Measurements from ENCODE around the gene ASTN2. TPM values are rescaled to one million over a fixed set of nuclear protein-coding genes. Genes with fewer than 3 reads are reported as not detected.
"Not testable (repeated sequence)": the region's sequence is repeated elsewhere in the genome, so short reads cannot be mapped to it uniquely, and the experiment has no call there.

The ASTN2 gene
- total RNA-seq, 1 experiment from 2014 or later = 11.5 TPM

DNA sequence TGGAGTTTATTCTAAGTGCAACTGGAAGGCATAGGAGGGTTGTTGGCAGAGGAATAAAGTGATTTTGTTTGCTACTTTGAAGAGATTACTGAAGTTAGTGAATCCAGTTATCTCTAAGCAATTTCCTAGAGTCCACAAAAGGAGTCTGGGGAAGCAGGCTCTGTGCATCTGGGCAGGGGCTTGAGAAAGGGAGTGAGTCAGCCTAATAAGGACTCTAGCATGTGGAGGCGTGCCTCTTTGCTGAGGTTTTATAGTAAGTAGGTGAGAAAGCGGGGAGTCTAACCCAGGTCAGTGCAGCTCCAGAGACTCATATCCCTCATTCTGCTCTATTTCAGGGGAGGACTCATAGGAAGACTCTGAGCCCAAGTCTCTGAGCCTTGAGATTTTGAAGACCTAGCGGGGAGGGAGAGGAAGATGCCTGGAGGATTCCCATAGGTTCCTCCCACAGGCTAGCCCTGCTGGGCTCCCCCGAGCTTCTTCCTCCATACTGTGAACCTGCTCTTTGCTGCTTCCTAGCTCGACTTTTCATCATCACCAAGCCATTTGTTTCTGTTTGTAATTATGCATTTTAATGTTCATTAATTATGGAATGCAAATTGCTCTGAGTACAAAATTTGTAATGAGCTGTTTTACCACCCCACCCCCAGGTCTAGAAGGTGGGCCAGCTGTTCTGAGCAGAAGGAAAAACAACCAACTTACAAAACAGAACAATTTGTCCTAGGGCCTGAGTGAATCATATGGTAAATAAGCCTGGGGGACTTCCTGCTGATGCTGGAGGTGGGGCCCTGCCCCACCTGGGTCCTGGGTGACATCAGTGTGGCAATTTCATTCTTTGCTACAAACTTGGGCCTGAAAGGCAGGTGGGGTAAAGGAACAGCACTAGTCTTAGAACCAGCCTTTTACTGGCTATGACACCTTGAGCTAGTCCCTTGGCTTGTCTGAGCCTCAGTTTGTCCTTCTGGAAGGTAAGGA, 577.6 kb downstream of the ASTN2 start:
- no peak for DNase-seq (ENCODE audit: extremely low read depth, low read depth)

- DNase-seq (ENCODE audit: extremely low read depth, low read depth) = not testable (repeated sequence)
Measured at GRCh38 chr9:116830321-116830720, 584.5 kb downstream of the ASTN2 start.

GRCh38 chr9:116821633-116822229, 593.1 kb downstream of the ASTN2 start:
- DNase-seq (ENCODE audit: extremely low read depth, low read depth) = no peak

- DNase-seq (ENCODE audit: extremely low read depth, low read depth) = no peak
Measured at GRCh38 chr9:116819116-116819515, 595.7 kb downstream of the ASTN2 start.

GRCh38 chr9:116817762-116818161, 597.1 kb downstream of the ASTN2 start:
- DNase-seq (ENCODE audit: extremely low read depth, low read depth) = no peak

DNA sequence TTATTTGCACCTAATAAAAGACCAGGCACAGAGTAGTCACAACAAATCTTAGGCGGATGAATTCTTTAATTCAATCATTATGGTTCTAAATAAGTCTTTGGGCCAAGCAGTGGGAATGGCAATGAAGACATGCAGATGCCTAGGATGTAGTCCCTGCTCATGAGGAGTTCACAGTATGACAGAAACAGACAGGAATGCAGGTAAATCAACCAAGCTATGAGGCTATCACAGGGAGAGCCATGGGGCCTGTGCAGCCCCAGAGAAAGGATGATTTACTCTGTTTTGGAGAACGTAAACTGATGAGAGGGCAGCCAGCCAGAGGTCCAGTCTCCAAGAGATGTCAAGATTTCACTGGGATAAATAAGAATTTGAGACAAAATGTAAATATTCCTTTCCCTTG, 598.4 kb downstream of the ASTN2 start:
- DNase-seq (ENCODE audit: extremely low read depth, low read depth) = no peak

- no peak for DNase-seq (ENCODE audit: extremely low read depth, low read depth)
Measured at GRCh38 chr9:116815835-116816234, 599.0 kb downstream of the ASTN2 start.

GRCh38 chr9:116813031-116813300, 601.9 kb downstream of the ASTN2 start:
- no peak for DNase-seq (ENCODE audit: extremely low read depth, low read depth)

- no peak for DNase-seq (ENCODE audit: extremely low read depth, low read depth)
Measured at GRCh38 chr9:116812231-116813030, 602.4 kb downstream of the ASTN2 start.

- no peak for DNase-seq (ENCODE audit: extremely low read depth, low read depth)
Measured at GRCh38 chr9:116809656-116810055, 605.2 kb downstream of the ASTN2 start.

DNA sequence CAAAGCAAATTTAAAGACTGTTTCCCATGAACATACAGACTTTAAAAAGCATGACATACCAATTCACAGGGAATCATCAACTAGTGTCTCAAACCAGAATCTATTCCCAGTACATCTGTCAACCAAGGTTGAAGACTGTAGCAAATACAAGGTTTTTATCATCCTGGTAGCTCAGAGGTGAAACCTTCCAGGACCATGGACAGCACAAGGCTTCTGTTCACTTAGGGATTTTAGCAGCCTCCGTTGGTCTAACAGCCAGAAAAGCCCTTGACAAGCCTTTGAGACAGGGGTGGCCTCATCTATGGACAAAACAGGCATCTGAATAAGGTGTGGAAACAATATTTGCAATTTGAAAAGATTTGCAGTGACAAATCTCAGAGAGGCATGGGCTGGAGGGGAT, 608.8 kb downstream of the ASTN2 start:
- DNase-seq (ENCODE audit: extremely low read depth, low read depth) = peak; percentile 8

DNA sequence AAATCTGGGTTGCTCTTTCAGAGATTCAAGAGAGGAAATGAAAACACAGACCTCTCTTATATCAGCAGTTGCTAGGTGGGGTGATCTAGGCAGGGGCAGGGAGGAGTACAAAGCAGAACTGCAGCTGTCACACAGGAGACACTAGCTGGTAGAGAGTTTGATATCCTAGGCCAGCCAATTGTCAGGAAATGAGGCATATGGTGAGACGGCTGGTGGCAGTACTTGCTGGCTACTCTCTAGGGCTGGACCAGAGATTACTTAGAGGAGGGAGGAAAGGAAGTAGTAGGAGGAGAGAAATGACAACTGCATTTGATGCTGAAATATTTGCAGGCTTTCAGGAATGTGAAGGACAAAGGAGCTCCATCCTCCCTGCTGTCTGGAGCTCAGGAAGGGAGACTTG, 614.0 kb downstream of the ASTN2 start:
- DNase-seq (ENCODE audit: extremely low read depth, low read depth) = no peak

DNA sequence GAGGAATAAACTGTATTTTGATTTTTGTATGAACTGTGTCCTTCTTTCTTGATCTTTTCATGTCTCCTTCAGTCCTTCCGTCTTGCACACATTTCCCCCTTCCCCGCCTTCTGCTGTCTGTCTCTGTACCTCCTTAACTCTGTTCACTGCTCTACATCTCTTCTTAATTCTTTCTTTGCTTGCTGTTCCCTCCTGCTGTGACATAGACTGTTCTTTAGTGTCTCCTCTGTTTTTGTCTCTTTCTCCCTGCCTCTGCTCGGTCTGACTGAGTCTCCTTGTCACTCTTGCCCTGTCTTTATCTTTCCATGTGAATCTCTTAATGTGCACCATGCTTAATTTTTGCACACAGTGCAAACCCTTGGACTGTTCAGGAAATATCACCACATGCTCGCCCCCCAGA, 614.8 kb downstream of the ASTN2 start:
- DNase-seq (ENCODE audit: extremely low read depth, low read depth) = no peak

GRCh38 chr9:116798521-116798920, 616.3 kb downstream of the ASTN2 start:
- DNase-seq (ENCODE audit: extremely low read depth, low read depth) = no peak

- no peak for DNase-seq (ENCODE audit: extremely low read depth, low read depth)
Measured at GRCh38 chr9:116797276-116797675, 617.6 kb downstream of the ASTN2 start.

- DNase-seq (ENCODE audit: extremely low read depth, low read depth) = no peak
Measured at GRCh38 chr9:116796669-116797068, 618.2 kb downstream of the ASTN2 start.

- DNase-seq (ENCODE audit: extremely low read depth, low read depth) = no peak
Measured at GRCh38 chr9:116795821-116796220, 619.0 kb downstream of the ASTN2 start.

GRCh38 chr9:116792271-116792670, 622.6 kb downstream of the ASTN2 start:
- DNase-seq (ENCODE audit: extremely low read depth, low read depth) = no peak

DNA sequence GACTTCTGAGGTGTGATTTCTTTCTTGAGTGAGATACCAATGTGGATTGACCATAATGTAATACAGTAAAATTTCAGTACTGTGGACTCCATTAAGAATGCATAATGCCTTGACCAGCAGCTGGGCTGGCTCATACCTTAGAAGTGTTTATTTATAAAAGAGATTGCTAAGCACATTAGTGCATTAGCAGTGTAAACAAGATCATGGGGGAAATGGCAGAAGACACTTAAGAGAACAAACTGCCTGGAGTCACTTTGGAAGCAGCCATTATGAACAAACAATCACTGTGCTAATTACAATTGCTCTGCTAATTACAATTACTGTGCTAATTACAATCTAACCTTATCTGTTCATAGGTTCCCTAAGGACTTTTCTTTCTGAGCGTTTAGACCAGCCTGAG, 623.5 kb downstream of the ASTN2 start:
- DNase-seq (ENCODE audit: extremely low read depth, low read depth) = no peak

DNA sequence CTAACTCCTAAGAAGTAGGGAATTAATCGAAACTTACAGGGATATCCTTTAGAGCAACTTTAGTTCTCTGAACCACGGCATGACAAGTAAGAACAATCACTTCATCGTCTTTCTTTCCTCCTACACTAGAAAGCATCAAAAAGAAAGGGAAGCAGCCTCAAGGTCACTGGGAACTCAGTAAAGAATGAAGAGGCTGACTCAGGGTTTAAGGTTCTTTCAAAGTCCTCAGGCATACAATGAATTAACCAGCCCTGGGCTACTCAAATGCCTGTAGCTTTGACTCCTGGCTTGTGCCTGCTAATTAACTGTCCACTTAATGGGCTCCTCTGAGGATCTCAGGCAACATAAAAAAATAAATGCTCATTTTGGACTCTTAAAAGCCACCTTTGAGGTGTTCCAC, 625.8 kb downstream of the ASTN2 start:
- DNase-seq (ENCODE audit: extremely low read depth, low read depth) = no peak

- DNase-seq (ENCODE audit: extremely low read depth, low read depth) = no peak
Measured at GRCh38 chr9:116786737-116787136, 628.1 kb downstream of the ASTN2 start.

DNA sequence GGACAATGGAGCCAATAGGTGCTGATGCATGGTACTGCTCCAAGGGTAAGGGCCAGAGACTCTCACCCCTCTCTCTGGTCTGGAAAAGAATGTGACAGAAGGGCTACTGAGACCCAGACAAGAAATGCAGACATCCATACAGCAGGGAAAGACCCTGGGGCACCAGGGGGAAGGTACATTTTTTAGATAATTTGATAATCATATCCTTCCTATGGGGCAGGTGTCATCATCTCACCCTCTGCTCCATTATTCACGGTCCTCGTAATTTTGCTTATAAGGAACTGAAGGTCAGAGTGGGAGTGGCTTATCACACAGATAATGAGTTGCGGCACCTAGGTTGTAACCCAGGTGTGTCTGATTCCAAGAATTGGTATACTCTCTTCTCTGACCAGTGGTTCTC, 637.7 kb downstream of the ASTN2 start:
- no peak for DNase-seq (ENCODE audit: extremely low read depth, low read depth)
